DOHH2 (cell line): ENCODE measurements around the gene LSAMP.

Experiments used
- CTCF ChIP-seq: fragments of 200-600 bp; sonication (generic); IDR thresholded peaks from one replicate; pipeline ENCODE4 v1.5.1; 2014; ENCODE audit warnings: antibody characterized with exemption, mild to moderate bottlenecking, low read depth, low read length; ENCODE audit not compliant: poor library complexity, severe bottlenecking
- EZH2phosphoT487 ChIP-seq: fragments of 200-600 bp; sonication (generic); IDR thresholded peaks from 2 replicates; pipeline ENCODE4 v1.6.1; 2017; ENCODE audit warnings: borderline replicate concordance, mild to moderate bottlenecking, antibody characterized with exemption, low read length, moderate library complexity, mixed read lengths

GRCh38 chr3:116067326-116067725, 378.0 kb downstream of the LSAMP start:
- no peak for TF ChIP-seq CTCF
- TF ChIP-seq EZH2phosphoT487: no peak
